ENCODE measurements around the gene LNX1. TPM values are rescaled to one million over a fixed set of nuclear protein-coding genes. Genes with fewer than 3 reads are reported as not detected.

The LNX1 gene
- total and polyA plus RNA-seq, 2 of the 8 experiments (the other 6 are each of a cell fraction or from before 2014, with no cell fraction given), result 2.7 to 3.8 TPM

DNA sequence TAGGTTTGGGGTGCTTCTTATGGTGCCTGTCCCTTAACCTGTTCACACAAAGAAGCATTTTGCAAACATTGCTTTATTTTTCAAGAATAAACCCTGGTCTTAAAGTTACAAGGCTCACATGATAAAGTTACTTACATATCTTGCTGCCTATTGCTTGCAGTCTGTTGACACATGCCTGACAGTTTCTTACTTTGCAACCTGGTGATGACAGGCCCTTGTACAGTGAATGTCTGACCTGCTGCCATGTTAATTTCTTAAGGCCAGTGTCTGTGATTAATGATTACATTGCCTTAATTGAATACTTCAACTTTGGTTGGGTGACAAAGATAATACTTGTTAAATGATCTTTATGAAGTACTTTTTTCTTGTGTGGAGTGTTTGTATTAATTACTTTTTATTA is 163.9 kb downstream of the LNX1 start:
- H3K4ac ChIP-seq (replicated peaks; ENCODE audit: insufficient read length, low read depth, low read length), result no peak overlapping the region
- no peaks in the 10 kb centered on the region for H3K9me3 ChIP-seq (ENCODE audit: insufficient read depth in 2 of 2, low read depth in 1 of 2, low read length in 1 of 2)
- H2BK12ac ChIP-seq (ENCODE audit: low read depth, low read length), result no peak overlapping the region
- no peak overlapping the region for H3K56ac ChIP-seq (replicated peaks; ENCODE audit: insufficient read length, low read depth, low read length)
- no peak overlapping the region for H3K4me3 ChIP-seq (ENCODE audit: extremely low read depth in 1 of 4, insufficient read depth in 2 of 4, low read depth in 3 of 4, low read length in 4 of 4)
- no peaks in the 10 kb centered on the region for H3K79me2 ChIP-seq (ENCODE audit: control insufficient read depth in 1 of 2, insufficient read depth in 2 of 2, low read length in 2 of 2)
- ChIA-PET POLR2A (ENCODE audit: partially characterized antibody) (no interaction called here), CTCF (ENCODE audit: partially characterized antibody) (no interaction called here)
- H2BK120ac ChIP-seq (replicated peaks; ENCODE audit: low read depth, low read length), result no peak overlapping the region
- H3K23me2 ChIP-seq (ENCODE audit: low read depth, low read length), result no peaks in the 10 kb centered on the region
- no peaks in the 10 kb centered on the region for H4K20me1 ChIP-seq (replicated peaks in 1 of 2; ENCODE audit: control insufficient read depth in 1 of 2, insufficient read depth in 2 of 2, low read length in 2 of 2)
- TF ChIP-seq FOSL1 (IDR thresholded peaks at IDR 0.05; ENCODE audit: insufficient read depth, low read depth, low read length) (no peak), TAF7 (optimal IDR thresholded peaks at IDR 0.05; ENCODE audit: borderline replicate concordance, low read depth, low read length) (no peak), NRF1 (IDR thresholded peaks at IDR 0.05; ENCODE audit: low read depth, low read length) (no peak), SP2 (IDR thresholded peaks at IDR 0.05; ENCODE audit: low read length) (no peak), KDM5A (IDR thresholded peaks at IDR 0.05; ENCODE audit: low read length) (no peak), SIRT6 (IDR thresholded peaks at IDR 0.05; ENCODE audit: low read length) (no peak)
- H2BK15ac ChIP-seq (ENCODE audit: low read length), result no peak overlapping the region
- no peak overlapping the region for H3K9ac ChIP-seq (replicated peaks in 1 of 4; ENCODE audit: extremely low read depth in 1 of 4, low read depth in 3 of 4, low read length in 3 of 4)
- no peak overlapping the region for H3K4me2 ChIP-seq (ENCODE audit: insufficient read depth in 1 of 2, low read depth in 2 of 2, low read length in 2 of 2)
- no peak overlapping the region for H2BK5ac ChIP-seq (ENCODE audit: low read depth, low read length)
- DNase-seq (ENCODE audit: low read depth in 1 of 2, low spot score in 2 of 2) (no peak), FAIRE-seq (no peak)
- H3K23ac ChIP-seq (ENCODE audit: insufficient read length), result no peak overlapping the region
- no peak overlapping the region for H4K5ac ChIP-seq (ENCODE audit: insufficient read length, low read depth, low read length)
- H2AK5ac ChIP-seq (ENCODE audit: low read depth, low read length), result no peak overlapping the region
- H2AFZ ChIP-seq (ENCODE audit: low read length), result no peak overlapping the region
- no peak overlapping the region for H3K27ac ChIP-seq (ENCODE audit: low read depth, low read length)
- H3K14ac ChIP-seq (ENCODE audit: insufficient read length), result no peak overlapping the region
- H3K36me3 ChIP-seq (ENCODE audit: control insufficient read depth in 2 of 4, insufficient read depth in 4 of 4, low read length in 3 of 4), result peaks cover 0 to 42% (median 12%) of the 10 kb centered on the region in 4 experiments; a peak in 6 of 8 replicates
- H4K91ac ChIP-seq (replicated peaks; ENCODE audit: insufficient read length, low read length), result no peak overlapping the region
- no peaks in the 10 kb centered on the region for H3K79me1 ChIP-seq (ENCODE audit: low read depth, low read length)
- no peaks in the 10 kb centered on the region for H3K27me3 ChIP-seq (replicated peaks in 1 of 4; ENCODE audit: control insufficient read depth in 3 of 4, extremely low read depth in 1 of 4, insufficient read depth in 3 of 4, low read length in 3 of 4)
- H3K4me1 ChIP-seq (replicated peaks in 1 of 4; ENCODE audit: control insufficient read depth in 3 of 4, insufficient read depth in 4 of 4, low read length in 3 of 4), result no peaks in the 10 kb centered on the region
- no peak overlapping the region for H4K8ac ChIP-seq (ENCODE audit: extremely low read depth, insufficient read depth, low read length)
- H2BK20ac ChIP-seq (ENCODE audit: low read length), result no peak overlapping the region
- no peak overlapping the region for H3K18ac ChIP-seq (ENCODE audit: extremely low read depth, low read length)

All from H1 (cell line).